Thyroid gland (tissue), 4 donors: ENCODE measurements around the gene KIT. TPM values are rescaled to one million over a fixed set of nuclear protein-coding genes. Genes with fewer than 3 reads are reported as not detected.

Experiments
- DNase-seq, 2 donors: peaks; one replicate each; pipeline ENCODE4 v3.0.0-alpha.2; 2019
- H3K27ac ChIP-seq, 3 donors: fragments of 200-600 bp; sonication (generic); 1 replicate in 2 of 3; 2 replicates in 1 of 3; pipeline ENCODE4 v1.5.1; 2016 to 2019; ENCODE audit warnings: mild to moderate bottlenecking in 1 of 3, moderate library complexity in 1 of 3
- H3K27me3 ChIP-seq: fragments of 200-600 bp; sonication (generic); one replicate; pipeline ENCODE4 v1.5.1; 2019
- H3K36me3 ChIP-seq, 2 donors: fragments of 200-600 bp; sonication (generic); one replicate each; pipeline ENCODE4 v1.5.1; 2016 to 2019
- H3K4me1 ChIP-seq, 2 donors: fragments of 200-600 bp; sonication (generic); one replicate each; pipeline ENCODE4 v1.5.1; 2017 to 2019
- H3K4me3 ChIP-seq, 3 donors: fragments of 200-600 bp; sonication (generic); replicated peaks in 1 of 3; 1 replicate in 2 of 3; 2 replicates in 1 of 3; pipeline ENCODE4 v1.5.1; 2016; ENCODE audit warnings: mild to moderate bottlenecking in 1 of 3
- H3K9me3 ChIP-seq: fragments of 200-600 bp; sonication (generic); one replicate; pipeline ENCODE4 v1.5.1; 2017
- POLR2A ChIP-seq, 2 donors: fragments of 450-650 bp; IDR thresholded peaks; one replicate each; pipeline ENCODE4 v1.6.1; 2017; ENCODE audit warnings: antibody characterized with exemption in 2 of 2, mild to moderate bottlenecking in 2 of 2, moderate library complexity in 1 of 2
- WGBS, 2 donors: methylation state at CpG; one replicate each; pipeline ENCODE4 v1.1.5; 2017; 5-methylcytosine and 5-hydroxymethylcytosine counted together
- intact Hi-C: fragments of 100-400 bp; cut with DNase I; formaldehyde crosslinking; loops from one replicate; pipeline ENCODE4 v1.15.1; 2023
- total RNA-seq, 4 donors: library from RNA; depleted of rRNA; stranded (reverse); fragments of >200 nt; gene quantifications; one replicate each; pipeline ENCODE4 v1.2.3, GENCODE V29; 2016
- TF ChIP-seq, protein P1 (sequence below), 6 experiments: fragments of 200-600 bp in 3 of 6; fragments of 450-650 bp in 3 of 6; sonication (generic) in 3 of 6; IDR thresholded peaks; one replicate each; pipeline ENCODE4 v1.5.1; 2016 to 2019; ENCODE audit warnings: antibody characterized with exemption in 6 of 6, mild to moderate bottlenecking in 2 of 6, inconsistent platforms in 1 of 6, moderate library complexity in 1 of 6

KIT gene
- total RNA-seq, 4 donors from 2014 or later: 44.1 to 67.4 (median 60.9) TPM

DNA sequence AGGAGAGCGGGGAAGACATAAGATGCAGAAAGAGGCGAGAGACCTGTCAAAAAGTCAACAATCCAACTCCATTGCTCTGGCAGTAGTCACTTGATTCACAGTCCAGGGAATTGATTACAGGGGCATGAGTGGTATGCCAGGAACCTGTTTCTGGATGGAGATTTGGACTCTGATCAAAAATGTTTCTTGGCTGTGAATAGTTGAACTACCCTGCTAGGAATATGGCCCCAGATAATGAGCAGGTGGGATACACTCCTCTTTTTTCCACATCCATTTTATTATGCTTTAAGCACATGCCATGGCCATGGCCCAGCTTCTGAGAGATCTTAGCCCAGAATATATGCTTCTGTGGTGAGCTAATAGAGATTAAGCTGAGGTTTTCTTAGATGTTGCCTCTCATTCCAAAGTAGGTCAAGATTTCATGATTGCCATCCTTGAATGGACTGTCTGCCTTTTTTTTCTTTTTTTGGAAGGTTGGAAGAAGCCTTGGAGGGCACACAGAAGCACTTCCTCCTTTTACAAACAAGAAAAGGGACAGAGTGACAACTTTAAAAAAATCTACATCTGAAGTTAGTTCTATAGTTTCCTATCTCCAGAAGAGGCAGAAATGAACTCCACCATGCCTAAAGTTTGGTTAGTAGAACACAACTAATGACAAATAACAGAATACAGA lies 121.9 kb downstream of the KIT start:
- peaks cover 8 to 25% of the 10 kb centered on the region in 2 donors for H3K4me1 ChIP-seq
- no peaks in the 10 kb centered on the region for H3K9me3 ChIP-seq
- H3K4me3 ChIP-seq: no peak overlapping the region
- H3K36me3 ChIP-seq: no peaks in the 10 kb centered on the region
- TF ChIP-seq POLR2A (IDR thresholded peaks at IDR 0.05): no peak
- TF ChIP-seq, protein P1, sequence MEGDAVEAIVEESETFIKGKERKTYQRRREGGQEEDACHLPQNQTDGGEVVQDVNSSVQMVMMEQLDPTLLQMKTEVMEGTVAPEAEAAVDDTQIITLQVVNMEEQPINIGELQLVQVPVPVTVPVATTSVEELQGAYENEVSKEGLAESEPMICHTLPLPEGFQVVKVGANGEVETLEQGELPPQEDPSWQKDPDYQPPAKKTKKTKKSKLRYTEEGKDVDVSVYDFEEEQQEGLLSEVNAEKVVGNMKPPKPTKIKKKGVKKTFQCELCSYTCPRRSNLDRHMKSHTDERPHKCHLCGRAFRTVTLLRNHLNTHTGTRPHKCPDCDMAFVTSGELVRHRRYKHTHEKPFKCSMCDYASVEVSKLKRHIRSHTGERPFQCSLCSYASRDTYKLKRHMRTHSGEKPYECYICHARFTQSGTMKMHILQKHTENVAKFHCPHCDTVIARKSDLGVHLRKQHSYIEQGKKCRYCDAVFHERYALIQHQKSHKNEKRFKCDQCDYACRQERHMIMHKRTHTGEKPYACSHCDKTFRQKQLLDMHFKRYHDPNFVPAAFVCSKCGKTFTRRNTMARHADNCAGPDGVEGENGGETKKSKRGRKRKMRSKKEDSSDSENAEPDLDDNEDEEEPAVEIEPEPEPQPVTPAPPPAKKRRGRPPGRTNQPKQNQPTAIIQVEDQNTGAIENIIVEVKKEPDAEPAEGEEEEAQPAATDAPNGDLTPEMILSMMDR (IDR thresholded peaks at IDR 0.05): no peak
- DNase-seq: no peak
- intact Hi-C loops: no loop called here
- WGBS, 2 donors: 65 to 74% methylated on average over 2 of the region's 2 CpGs
- no peak overlapping the region for H3K27ac ChIP-seq
- no peaks in the 10 kb centered on the region for H3K27me3 ChIP-seq

DNA sequence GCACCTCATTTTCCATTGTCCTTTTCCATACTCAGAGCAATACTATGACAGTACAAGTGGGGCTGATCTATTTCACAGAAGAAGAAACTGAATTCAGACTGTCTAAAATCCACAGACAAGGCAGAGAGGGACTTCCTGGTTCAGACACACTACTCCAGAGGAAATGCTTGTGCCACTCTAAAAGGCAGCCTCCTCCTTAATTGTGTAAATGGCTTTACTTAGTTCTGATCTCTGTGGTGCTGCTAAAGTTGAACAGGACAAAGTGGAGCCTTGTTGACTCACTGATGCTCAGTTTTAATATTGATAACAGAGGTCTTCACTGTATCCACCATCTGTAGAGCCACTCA lies 122.4 kb downstream of the KIT start:
- no peak overlapping the region for H3K4me3 ChIP-seq
- no peaks in the 10 kb centered on the region for H3K36me3 ChIP-seq
- no peaks in the 10 kb centered on the region for H3K27me3 ChIP-seq
- H3K4me1 ChIP-seq: peaks cover 9 to 30% of the 10 kb centered on the region in 2 donors
- TF ChIP-seq, protein P1 (IDR thresholded peaks at IDR 0.05): no peak
- TF ChIP-seq POLR2A (IDR thresholded peaks at IDR 0.05): no peak
- H3K9me3 ChIP-seq: no peaks in the 10 kb centered on the region
- no peak overlapping the region for H3K27ac ChIP-seq
- DNase-seq: no peak
- intact Hi-C loops: no loop called here

DNA sequence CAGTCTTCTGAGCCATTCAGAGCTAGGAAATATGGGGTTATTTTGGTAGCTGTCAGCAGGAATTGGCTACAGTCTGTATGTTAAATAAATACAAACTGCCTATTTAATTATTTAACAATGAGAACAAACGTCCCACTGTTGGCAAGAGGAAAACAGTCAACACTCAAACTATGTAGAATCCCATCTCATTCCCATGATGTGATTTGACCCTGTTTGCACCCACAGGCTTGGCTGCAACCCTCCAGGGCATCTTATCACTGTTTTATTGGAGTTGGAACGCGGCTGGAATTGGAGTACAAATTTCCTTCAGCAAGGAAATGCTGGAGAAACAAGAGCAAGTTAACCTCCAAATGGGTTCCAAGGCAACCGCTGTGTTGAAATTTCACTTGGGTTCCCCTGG lies 124.0 kb downstream of the KIT start:
- H3K4me1 ChIP-seq: peaks cover 10 to 25% of the 10 kb centered on the region in 2 donors
- H3K9me3 ChIP-seq: no peaks in the 10 kb centered on the region
- TF ChIP-seq, protein P1 (IDR thresholded peaks at IDR 0.05): no peak
- TF ChIP-seq POLR2A (IDR thresholded peaks at IDR 0.05): no peak
- H3K27me3 ChIP-seq: no peaks in the 10 kb centered on the region
- no peak for DNase-seq
- no peak overlapping the region for H3K27ac ChIP-seq
- H3K36me3 ChIP-seq: no peaks in the 10 kb centered on the region
- intact Hi-C loops: no loop called here
- H3K4me3 ChIP-seq: no peak overlapping the region
- WGBS, 2 donors: 65 to 75% methylated on average over 4 of the region's 4 CpGs

DNA sequence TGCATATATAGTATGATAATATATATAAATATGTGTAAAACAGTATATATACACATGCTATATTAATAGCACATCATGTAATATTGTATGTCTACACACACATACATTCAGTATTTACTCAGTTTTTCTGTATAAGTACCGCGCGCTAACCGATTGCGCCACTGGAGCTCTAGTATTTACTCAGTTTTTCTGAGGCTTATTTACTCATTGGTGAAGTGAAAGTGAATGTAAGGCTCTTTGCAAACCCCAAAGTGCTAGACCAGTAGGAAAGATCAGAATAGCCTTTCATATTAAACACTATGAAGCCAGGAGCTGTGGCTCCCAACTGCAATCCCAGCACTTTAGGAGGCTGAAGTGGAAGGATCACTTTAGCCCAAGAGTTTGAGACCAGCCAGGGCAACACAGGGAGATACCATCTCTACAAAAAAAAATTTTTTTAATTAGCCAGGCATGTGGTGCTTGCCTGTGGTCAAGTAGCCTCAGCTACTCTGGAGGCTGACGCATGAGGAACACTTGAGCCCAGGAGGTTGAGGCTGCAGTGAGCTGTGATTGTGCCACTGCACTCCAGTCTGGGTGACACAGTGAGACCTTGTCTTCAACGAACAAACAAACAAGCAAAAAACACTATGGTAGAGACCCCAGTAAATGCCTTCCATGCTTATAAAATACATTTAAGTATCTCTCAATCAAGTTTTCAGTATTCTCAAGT lies 125.8 kb downstream of the KIT start:
- WGBS, 2 donors: 89 to 91% methylated on average over 7 of the region's 7 CpGs
- DNase-seq: no peak
- TF ChIP-seq, protein P1 (IDR thresholded peaks at IDR 0.05): no peak
- TF ChIP-seq POLR2A (IDR thresholded peaks at IDR 0.05): no peak

DNA sequence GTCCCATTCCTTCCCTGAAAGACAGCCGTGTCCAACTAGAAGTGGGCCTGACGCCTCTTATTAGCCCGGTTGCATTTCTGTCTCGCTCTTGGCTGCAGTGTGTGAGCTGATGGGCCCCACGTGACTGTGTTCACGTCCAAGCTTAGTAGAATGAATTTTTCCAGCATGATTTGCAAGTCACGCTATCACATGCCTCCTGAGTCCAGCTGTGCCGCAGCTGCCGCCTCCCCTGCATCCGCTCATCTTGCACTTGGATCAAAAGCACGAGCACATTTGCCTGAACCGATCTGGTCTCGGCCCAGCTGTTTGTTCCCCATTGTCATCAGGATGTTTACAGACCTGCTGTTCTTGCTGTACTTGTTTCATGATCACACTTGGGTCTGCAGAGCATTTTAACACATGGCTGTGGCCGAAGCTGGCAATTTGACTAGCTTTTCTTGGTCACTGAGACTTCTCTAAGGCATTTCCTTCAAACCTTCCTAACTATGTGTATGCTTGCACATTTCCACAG lies 126.5 kb downstream of the KIT start:
- peak; percentile 42 to 46 for DNase-seq
- H3K27me3 ChIP-seq: no peaks in the 10 kb centered on the region
- intact Hi-C loops: no loop called here
- 60 to 63% methylated on average over 14 of the region's 14 CpGs for WGBS, 2 donors
- no peak overlapping the region for H3K4me3 ChIP-seq
- TF ChIP-seq POLR2A (IDR thresholded peaks at IDR 0.05): no peak
- TF ChIP-seq, protein P1 (IDR thresholded peaks at IDR 0.05): no peak
- H3K27ac ChIP-seq: peak overlapping the region; percentile 15 to 60 (median 27)
- H3K9me3 ChIP-seq: no peaks in the 10 kb centered on the region
- no peaks in the 10 kb centered on the region for H3K36me3 ChIP-seq
- peaks cover 10 to 25% of the 10 kb centered on the region in 2 donors for H3K4me1 ChIP-seq

More for the DNA sequence above, 125.8 kb downstream of the KIT start:
- Histone ChIP-seq H3K36me3 (no peaks in the 10 kb centered on the region), H3K4me1 (peaks cover 10 to 25% of the 10 kb centered on the region in 2 donors), H3K4me3 (no peak overlapping the region), H3K9me3 (no peaks in the 10 kb centered on the region), H3K27ac (peak overlapping the region in 1 of 3 donors; percentile 60), H3K27me3 (no peaks in the 10 kb centered on the region)
- intact Hi-C loops: no loop called here
